ENCODE data around the gene SUDS3. TPM values are rescaled to one million over a fixed set of nuclear protein-coding genes. Genes with fewer than 3 reads are reported as not detected.
A peak's percentile ranks its signal among the peaks of the same experiment; 100 is the strongest.

Gene SUDS3
- total RNA-seq, 1 donor = 53.5 TPM

DNA sequence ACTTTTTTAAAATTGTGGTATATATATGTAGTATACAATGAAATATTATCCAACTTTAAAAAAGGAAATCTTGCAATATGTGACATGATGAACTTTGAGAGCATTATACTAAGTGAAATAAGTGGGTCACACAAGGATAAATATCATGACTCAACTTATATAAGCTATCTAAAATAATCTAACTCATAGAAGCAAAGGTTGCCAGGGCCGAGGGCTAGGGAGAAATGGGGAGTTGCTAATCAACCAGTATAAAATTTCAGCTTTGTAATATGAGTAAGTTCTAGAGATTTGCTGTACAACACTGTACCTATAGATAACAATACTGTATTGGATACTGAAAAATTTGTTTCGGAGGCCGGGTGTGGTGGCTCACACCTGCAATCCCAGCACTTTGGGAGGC lies 42.1 kb upstream of the SUDS3 start:
- TF ChIP-seq, protein P1, sequence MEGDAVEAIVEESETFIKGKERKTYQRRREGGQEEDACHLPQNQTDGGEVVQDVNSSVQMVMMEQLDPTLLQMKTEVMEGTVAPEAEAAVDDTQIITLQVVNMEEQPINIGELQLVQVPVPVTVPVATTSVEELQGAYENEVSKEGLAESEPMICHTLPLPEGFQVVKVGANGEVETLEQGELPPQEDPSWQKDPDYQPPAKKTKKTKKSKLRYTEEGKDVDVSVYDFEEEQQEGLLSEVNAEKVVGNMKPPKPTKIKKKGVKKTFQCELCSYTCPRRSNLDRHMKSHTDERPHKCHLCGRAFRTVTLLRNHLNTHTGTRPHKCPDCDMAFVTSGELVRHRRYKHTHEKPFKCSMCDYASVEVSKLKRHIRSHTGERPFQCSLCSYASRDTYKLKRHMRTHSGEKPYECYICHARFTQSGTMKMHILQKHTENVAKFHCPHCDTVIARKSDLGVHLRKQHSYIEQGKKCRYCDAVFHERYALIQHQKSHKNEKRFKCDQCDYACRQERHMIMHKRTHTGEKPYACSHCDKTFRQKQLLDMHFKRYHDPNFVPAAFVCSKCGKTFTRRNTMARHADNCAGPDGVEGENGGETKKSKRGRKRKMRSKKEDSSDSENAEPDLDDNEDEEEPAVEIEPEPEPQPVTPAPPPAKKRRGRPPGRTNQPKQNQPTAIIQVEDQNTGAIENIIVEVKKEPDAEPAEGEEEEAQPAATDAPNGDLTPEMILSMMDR (IDR thresholded peaks at IDR 0.05; ENCODE audit: insufficient read depth, low read depth, low read length) = no peak
- no peak overlapping the region for H3K4me3 ChIP-seq (ENCODE audit: low read depth, low read length)
- DNase-seq (ENCODE audit: low read depth) = no peak

DNA sequence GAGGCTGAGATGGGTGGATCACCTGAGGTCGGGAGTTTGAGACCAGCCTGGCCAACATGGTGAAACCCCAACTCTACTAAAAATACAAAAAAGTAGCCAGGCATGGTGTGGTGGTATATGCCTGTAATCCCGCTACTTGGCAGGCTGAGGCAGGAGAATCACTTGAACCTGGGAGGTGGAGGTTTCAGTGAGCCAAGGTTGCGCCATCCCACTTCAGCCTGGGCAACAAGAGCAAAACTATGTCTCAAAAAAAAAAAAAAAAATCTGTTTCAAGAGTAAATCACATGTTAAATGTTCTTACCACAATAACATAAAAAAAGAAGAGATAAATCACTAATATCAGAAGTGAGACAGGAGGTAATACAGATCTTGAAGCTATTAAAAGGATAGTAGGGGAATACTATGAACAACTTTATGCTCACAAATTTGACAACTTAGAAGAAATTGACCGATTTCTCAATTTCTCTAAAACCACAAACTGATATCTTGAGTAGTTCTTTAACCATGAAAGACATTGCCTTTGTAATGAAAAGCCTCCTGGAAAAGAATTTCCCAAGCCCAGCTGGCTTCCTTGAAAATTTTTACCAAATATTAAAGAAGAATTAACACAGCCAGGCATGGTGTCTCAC lies 41.3 kb upstream of the SUDS3 start:
- peak; percentile 82 for DNase-seq (ENCODE audit: low read depth)
- TF ChIP-seq, protein P1 (IDR thresholded peaks at IDR 0.05; ENCODE audit: insufficient read depth, low read depth, low read length) = no peak

DNA sequence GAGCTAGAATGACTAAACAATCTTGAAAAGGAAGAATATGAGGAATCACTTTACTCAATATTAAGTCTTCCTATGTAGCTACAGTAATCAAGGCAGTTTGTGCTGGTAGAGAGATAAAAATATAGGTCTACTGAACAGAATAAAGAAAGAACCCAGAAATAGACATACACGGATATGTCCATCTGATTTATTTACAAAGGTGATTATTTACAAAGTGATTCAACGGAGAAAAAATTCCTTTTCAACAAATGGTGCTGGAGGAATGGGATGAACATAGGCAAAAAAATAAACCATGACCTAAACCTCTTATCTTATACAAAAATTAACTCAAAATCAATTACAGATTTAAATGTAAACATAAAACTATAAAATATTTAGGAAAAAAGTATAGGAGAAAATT lies 40.2 kb upstream of the SUDS3 start:
- TF ChIP-seq, protein P1 (IDR thresholded peaks at IDR 0.05; ENCODE audit: insufficient read depth, low read depth, low read length) = no peak
- no peak for DNase-seq (ENCODE audit: low read depth)
- no peak overlapping the region for H3K4me3 ChIP-seq (ENCODE audit: low read depth, low read length)

More for the DNA sequence above, 41.3 kb upstream of the SUDS3 start:
- H3K4me3 ChIP-seq (ENCODE audit: low read depth, low read length) = no peak overlapping the region

DNA sequence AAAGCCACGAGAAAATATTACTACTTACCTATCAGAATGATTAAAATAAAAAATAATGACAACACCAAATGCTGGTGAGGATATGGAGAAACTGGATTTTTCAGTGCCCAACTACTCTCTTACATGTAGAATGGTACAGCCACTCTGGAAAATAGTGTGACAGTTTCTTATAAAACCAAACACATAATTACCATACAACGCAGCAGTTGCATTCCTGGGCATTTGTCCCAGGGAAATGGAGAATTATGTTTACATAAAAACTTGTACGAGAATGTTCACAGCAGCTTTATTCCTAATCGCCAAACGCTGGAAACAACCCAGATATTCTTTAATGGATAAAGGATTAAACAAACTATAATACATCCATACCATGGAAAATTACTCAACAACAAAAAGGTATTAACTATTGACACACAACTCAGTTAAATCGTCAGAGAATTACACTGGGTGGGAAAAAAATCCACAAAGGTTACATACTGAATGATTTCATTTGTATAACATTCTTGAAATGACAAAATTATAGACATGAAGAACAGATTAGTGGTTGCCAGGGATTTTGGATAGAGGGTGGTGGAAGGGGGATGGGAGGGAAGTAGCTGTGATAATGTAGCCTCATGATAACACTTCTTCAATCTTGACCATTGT lies 39.0 kb upstream of the SUDS3 start:
- TF ChIP-seq, protein P1 (IDR thresholded peaks at IDR 0.05; ENCODE audit: insufficient read depth, low read depth, low read length) = no peak
- DNase-seq (ENCODE audit: low read depth) = peak; percentile 85

DNA sequence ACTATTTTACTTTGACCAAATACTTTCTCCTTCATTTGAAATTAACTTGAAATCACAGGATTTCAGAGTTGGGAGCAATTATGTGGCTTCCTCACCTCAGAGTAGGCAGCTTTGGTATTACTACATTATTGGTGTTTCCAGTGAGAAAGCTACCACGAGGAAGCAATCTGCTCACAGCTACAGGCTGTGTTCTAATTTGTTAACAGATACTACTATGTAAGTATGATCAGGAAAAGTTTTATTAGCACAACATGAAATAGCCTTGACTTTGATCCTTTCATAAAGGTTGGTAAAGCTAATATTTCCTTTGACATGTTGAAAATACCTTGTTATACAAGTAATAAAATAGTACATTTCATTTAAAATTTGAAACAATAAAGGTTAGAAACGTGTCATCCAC lies 34.3 kb upstream of the SUDS3 start:
- DNase-seq (ENCODE audit: low read depth) = no peak
- no peak overlapping the region for H3K4me3 ChIP-seq (ENCODE audit: low read depth, low read length)
- TF ChIP-seq, protein P1 (IDR thresholded peaks at IDR 0.05; ENCODE audit: insufficient read depth, low read depth, low read length) = no peak

More for the DNA sequence above, 39.0 kb upstream of the SUDS3 start:
- no peak overlapping the region for H3K4me3 ChIP-seq (ENCODE audit: low read depth, low read length)

DNA sequence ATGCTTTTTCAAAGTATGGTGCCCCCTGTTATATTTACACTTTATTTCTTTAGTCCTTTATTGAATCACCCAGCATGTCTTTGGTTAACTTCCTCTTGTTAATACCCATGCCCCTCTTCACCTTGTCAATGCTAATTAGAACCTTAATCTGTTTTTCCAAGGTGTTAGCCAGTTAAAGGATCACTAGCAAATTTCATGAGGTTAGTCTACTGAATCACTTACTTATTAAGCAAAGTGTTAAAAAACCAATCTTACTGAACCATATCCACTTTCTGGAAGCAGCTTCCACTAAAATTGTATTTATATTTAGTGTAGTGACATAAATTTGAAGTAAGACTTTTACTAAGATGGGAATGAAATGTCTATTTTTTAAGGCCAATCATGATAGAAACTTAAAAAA lies 31.5 kb upstream of the SUDS3 start:
- DNase-seq (ENCODE audit: low read depth) = no peak
- H3K4me3 ChIP-seq (ENCODE audit: low read depth, low read length) = no peak overlapping the region
- TF ChIP-seq, protein P1 (IDR thresholded peaks at IDR 0.05; ENCODE audit: insufficient read depth, low read depth, low read length) = no peak

All from fibroblast of villous mesenchyme (primary cell).